Stimulated activated CD4-positive, alpha-beta T cell treated with anti-CD3 and anti-CD28 coated beads, TNF-alpha, amount 100 ng/mL, for 4 hours (primary cell): ENCODE results near the gene KLHL13.
"Not testable (repeated sequence)": the region's sequence is repeated elsewhere in the genome, so short reads cannot be mapped to it uniquely, and the experiment has no call there.

Experiments used
- DNase-seq, 3 experiments: peaks; one replicate each; pipeline ENCODE4 v3.0.0-alpha.2; 2020; ENCODE audit warnings: low read depth in 3 of 3

The KLHL13 gene

DNA sequence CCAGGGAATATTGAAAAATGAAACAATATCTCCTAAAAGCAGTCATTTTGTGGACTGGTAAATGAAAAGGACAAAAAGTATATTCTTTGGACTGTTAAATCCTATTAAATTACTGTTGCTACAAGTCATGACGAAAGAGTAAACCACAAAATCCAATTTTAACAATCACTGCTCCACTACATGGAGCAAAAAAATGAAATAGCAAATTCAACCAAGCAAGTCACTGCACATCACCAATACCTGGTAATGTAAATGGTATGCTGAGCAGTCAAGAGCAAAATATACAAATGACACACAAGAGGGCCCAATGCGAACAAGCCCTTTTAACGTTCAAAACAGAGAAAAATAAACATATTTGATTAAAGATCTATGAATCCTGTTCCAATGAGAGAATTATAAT, 126.2 kb downstream of the KLHL13 start:
- no peak for DNase-seq

DNA sequence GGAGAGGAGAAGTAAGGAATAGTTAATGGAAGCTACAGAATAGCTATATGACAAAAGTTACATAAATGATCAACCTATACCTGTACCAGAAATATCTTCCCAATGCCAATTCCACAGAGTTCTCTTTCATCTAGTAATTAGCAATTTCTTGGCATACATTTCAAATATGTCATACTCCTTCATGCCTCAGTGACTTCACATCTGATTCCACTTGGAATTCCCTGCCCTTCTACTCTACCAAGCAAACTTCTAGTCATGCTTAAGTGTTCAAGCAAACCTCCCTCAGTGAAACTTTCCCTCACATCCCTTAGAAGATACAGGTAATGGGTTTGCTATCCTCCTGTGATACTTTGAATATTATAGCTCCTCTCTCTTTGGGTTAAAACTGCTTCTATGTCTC, 127.1 kb downstream of the KLHL13 start:
- DNase-seq: no peak

DNA sequence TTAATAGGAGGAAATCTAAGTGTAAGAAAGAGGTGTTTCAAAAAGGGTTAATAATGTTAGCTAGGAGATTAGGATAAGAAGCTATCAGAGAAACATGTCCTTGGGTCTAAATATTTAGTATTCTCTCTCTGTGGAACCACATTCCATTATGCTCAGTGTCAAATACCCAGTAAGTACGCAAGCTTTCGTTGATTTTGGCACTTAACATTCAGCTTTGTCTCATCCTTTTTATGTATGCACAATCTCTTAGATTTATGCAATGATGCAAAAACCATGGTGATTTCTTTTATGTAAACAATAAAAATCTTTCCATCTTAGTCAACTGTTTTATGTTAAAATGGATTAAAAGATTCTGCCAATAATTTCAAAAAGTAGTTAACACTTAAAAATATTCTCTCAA, 129.2 kb downstream of the KLHL13 start:
- no peak for DNase-seq

DNA sequence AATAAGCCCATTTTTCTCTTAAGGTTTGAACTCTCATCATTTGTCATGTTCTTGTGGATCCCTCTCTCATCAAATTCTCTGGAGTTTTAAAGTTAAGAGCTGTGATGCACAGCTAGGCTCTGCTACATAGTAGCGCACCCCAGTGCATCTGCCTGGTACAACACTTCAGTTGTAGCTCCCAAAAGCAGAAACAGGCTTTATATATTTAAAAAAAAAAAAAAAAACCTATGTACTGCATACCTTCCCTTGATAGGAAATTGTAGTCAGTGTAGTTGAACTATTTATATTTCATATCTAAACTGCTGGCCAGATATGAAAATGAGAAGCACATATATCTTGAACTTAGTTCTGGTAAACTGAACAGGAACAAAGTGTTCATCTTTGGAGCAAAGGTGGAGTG, 131.4 kb downstream of the KLHL13 start:
- no peak for DNase-seq

DNA sequence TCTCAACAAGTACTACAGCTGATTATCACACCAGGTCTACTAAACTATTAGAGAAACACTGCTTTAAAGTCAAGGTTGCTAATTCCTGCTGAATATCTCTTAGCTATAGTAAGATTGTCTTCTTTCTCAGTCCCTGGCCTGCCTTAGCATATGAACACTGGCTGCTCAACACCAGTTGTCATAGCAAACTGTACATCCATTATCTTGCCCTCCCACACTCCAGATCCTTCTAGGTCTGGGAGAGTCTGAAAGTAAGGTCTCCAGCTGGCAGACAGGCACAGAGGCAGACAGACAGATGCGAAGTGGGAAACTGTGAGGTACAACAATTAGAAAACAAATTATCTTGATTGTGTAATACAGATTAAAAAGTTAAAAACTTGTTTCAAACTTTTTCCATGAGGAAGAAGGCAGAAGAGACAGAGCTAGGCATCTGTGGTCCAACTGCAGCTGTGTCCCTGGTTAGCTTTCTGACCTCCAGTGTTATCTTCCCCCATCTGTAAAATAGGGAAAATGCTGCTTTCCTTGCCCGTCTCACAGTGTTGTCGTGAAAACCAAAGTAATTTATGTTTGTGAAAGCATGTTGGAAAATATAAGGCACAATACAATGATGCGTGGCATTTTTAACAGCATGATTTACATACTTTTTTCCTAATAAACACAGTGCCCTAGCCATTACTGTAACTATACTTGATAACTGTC, 133.8 kb downstream of the KLHL13 start:
- DNase-seq: no peak

DNA sequence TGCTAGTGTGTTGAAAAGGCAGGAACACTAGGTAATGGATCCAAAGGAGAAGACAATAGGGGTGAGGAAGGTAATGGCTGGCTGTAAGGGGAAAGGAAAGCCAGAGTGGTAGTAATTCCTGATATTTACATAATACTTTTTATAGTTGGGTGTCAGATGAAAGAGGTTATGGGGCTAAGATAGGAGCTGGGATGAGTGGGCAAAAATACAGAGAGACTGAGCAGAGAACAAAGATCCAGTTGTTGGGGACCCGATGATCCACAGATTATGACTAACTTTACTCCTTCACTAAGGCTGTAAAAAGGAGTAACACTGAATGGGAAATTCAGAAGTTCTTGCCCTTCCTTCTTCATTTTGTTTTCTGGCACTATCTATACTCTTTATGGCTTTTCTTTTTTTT, 138.2 kb downstream of the KLHL13 start:
- no peak for DNase-seq

DNA sequence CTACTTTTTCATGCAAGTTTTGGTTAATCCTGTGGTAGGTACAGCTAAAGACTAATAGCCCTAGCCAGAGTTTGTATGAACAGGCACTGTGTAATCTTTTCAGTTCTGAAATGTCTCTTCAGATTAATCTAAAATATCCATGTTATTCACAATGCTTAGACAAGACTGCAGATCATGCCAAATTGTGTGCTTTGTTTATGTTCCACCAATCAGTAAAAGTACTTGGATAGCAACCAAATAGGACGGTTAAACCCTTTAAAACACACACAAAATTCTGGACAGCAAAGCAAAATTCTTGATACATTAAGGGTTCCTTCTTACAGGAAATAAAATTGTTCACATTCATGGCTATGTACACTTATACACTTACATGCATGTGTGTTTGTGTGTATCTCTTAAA, 139.1 kb downstream of the KLHL13 start:
- DNase-seq: no peak

DNA sequence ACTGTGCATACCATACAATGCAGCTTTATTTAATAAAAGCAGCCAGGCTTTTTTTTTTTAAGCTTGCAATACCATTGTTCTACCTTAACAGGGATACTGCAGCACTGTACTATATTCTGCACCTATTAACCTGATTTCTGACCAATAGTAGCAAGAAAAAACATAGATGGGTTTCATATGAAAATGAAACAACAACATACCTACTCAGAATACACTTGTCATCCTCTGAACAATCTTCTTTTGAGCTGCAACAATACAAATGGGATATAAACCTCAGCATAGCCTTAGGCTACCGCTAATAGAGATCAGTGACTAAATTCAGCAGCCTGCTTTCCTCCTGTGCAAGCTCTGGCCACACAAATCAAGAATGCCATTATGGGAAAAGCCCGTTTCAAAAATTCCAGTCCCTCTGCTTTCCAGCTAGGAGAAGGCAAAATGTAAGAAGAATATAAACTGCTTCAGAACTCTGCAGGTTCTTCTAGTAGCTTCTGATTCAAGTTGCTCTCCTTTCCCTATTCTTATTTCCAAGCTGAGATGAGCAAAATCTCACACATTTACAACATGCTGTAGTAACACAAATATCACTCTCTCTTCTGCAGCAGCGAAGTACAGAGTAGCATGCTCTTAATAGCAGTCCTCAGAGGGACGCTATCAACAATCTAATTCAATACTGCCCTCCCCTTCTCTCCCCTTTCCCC, 143.4 kb downstream of the KLHL13 start:
- DNase-seq: no peak

DNA sequence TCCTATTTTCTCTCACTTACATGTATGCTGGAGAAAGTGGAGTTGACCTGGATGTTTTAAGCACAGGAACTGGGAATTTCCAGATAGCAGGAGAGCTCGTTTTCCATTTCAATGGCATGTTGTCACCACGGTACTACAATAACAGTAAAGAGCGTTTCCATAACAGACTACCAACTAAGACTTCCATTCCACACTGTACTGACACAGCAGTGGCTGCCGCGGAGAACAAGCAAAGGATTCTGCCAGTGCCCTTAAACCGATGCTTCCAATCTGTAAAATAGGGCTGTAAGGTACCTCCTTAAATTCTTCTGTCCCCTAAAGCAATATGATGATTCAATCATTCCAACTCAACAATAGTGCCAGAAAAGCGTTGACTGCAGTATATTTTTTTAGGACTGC, 143.9 kb downstream of the KLHL13 start:
- DNase-seq: no peak

DNA sequence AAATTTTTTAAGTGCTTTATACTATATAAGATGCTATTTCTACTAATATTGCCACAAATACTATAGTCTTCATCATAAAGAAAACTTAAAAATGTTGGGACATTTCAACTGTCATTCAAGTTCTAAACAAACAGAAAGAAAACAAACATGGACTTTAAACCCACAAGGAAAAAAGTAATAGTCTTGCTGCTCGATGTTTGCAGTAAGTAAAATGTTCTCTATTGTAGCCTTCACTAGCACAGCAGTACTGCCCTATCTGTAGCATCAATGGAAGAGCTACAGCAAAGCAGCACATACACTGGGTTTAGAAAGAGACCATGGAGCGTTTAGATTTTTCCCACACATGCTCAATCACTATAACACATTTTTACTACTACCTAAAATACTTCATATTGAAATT, 146.8 kb downstream of the KLHL13 start:
- no peak for DNase-seq

DNA sequence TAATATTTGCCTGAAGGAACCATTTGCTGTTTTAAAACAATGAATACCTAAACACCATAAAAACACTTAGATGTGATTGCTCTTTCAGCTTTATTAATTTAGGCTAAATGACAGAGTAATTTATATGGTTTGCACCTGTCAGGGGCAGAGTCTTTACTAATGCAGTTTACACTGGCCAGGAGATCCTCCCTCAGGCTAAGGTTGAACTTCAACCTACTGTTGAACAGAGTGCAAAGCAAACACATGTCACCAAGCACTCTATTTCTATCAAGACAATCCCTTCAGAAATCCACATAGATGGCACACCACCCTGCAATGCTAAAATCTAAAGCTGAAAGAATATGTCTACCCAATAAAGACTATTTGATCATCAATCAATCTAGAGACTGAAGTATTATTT, 147.3 kb downstream of the KLHL13 start:
- no peak for DNase-seq

DNA sequence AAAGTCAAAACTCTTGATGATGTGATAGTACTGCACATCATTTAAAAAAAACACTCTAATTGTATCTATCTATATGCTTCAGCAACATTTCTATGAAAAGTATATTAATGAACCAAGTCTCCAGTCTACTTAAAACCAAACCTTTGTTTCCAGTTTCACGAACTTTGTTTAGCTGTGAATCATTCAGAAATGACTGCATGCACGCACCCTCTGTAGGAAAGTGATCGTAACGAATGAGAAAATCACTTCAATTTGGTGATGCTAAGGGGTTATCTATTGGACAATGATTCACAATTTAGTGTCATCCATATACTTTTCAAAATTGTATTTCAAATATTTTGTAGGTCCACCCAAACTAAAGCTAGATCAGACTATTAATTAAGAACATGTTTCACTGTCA, 157.6 kb downstream of the KLHL13 start:
- no peak for DNase-seq

DNA sequence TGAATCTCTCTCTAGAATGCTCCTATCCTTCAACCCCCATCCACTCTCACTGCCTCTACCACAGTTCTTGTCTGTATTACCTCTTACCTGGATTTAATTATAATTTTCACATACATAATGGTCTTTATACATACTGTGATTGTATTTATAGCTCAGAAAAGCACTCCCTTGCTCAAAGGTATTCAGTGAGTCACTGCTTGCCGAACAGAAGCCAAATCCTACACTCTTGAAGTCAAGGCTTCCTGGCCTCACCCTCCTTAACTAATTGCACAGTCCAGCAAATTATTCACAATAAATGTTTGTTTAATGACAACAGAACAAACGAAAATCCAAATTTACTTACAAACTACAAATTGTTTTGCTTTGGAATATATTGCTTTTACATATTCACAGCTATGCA, 159.5 kb downstream of the KLHL13 start:
- DNase-seq: no peak

DNA sequence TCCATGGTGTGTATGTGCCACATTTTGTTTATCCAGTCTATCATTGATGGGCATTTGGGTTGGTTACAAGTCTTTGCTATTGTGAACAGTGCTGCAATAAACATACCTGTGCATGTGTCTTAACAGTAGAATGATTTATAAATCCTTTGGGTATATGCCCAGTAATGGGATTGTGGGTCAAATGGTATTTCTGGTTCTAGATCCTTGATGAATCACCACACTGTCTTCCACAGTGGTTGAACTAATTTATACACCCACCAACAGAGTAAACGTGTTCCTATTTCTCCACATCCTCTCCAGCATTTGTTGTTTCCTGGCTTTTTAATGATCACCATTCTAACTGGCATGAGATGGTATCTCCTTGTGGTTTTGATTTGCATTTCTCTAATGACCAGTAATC, 177.3 kb downstream of the KLHL13 start:
- DNase-seq: not testable (repeated sequence)

DNA sequence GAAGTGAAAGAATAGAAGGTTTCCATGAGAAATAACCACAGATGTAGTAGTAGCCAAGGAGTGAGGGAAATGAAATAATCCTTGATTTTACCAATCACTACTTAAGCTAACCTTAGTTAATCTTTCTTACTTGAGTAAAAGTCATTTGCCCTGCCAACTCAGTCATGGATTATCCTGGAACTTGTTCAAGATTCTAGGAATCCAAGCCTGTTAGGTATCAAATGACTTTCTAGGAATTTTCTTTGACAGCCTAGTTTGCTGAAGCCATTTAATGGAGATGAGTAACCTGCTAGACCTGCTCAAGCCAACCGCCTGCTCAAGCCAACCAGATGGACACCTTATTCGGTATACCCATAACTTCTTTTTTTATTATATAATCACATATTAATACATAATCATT, 180.5 kb downstream of the KLHL13 start:
- DNase-seq: no peak

DNA sequence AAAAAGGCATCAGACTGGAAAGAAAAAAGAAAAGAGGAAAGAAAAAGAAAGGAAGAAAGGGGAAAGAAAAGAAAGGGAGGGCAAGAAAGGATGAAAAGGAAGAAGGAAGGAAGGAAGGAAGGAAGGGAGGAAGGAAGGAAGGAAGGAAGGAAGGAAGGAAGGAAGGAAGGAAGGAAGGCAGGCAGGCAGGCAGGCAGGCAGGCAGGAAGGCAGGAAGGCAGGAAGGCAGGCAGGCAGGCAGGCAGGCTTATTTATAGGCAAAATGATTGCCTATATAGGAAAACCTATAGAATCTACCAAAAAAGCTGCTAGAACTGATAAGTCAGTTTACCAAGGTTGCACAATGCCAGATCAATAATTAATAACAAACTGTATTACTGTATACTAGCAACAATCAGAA, 186.5 kb downstream of the KLHL13 start:
- DNase-seq: not testable (repeated sequence)

DNA sequence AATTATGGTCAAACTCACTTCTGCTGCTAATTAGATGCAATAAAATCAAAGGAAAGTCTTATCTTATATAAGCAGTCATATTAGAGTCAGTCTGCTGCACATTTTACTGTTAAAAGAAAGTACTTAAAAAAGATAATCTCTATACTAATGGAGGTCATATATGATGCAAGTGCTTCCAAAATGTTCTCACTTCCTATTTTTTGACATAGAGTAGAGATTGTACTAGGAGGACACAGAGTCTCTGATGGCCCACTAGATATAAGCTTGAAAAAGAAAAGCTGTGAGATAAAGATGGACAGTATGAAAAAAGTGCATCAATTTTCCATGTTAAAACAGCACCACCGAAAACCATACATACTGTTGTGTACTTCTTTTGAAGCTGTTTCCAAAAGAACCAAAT, 196.9 kb downstream of the KLHL13 start:
- no peak for DNase-seq

DNA sequence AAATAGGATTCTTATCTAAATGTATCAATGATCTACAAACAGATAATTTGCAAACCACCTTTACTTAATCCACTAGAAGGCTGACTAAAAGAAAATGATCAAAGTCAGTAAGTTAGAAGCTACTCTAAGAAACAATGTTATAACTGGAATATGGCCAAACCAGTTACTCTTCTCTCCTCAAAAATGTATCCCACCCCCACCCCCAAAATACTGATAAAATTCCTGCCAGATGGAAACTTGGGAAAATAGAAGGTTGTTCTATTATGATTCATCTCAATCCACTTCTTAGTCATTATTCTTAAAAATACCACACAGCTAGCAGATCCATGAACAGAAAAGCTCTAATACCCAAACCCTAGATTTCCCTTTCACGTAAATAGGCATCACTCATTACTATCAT, 206.4 kb downstream of the KLHL13 start:
- no peak for DNase-seq

DNA sequence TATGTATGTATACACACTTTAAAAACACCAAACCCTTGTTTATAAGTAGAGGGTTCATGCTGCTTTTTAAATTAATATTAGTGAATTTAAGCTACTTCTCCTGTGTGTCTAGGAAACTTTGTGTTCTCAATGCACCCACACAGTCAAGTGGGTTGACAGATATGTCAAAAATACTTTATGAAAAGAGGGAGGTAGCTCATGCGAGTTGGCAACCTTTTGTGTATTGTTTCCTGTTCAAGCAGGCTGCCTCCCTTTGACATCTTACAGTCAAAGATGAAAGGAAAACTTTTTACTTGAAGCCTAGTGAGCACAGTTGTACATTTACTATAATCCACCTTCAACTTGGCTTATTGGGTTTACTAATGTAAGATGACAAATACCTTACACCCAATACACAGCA, 218.4 kb downstream of the KLHL13 start:
- no peak for DNase-seq

DNA sequence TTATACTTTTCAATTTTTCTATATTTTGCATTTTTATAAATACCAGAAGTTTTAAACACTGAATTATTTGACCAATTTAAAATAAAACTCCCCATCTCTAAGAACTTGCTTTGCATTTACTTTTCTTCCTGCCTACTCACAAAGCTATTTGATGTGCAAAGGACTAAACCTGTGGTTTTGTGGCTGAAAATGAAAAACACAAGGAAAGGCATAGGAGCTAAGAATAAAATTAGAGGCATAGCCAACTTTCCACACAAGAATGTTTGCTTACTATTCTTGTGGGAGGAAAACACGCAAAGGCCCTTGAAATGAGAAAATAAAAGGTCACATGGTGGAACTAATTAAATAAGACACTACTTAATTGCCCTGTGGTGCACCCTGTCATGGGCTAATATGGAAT, 221.2 kb downstream of the KLHL13 start:
- DNase-seq: no peak

DNA sequence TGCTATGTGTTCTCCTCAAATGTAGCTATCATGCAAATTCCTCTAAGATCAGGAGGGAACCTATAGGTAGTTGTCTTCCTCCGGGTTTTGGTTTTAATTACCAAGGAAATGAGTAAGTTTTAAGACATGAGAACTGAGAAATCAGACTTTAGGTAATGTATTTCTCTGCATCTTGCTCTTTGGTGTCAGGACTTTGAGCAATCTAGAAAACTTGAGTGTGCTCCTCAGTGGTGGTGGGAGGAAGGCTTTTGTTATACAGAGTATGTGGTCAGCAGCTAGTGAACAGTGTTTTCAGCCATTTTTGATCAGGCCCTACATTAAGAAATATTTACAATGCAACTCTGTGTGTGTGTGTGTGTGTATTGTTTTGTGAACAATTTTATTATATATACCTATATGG, 224.1 kb downstream of the KLHL13 start:
- no peak for DNase-seq

DNA sequence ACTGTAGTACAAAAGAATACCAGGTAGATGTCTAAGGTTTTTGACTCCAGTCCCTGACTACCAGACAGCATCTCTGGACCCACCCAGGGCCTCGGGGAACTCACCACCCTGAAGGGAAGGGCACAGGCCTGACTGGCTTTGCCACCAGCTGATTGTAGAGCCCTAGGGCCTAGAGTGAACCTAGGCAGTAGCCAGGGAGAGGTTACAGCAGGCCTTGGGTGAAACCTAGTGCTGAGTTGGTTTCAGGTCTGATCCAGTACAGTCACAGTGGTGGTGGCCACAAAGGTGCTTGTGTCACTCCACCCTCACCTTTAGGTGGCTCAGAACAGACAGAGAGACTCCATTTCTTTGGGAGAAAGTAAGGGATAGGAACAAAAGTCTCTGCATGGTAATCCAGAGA, 244.8 kb downstream of the KLHL13 start:
- no peak for DNase-seq

DNA sequence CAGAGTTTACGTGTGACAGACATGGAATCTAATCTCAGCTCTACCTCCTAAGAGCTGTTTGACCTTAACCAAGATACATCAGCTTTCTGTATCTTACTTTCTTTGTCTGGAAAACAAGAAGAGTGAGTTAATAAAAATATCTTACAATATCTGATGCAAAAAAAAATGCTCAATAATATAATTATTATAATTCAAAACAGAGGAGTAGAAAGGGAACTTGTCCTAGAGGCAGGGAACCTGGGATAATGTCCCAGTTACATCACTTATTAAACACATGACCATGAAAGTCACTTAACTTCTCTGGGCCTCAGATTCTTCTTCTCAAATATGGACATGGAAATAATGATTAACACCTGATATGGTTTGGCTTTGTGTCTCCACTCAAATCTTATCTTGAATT, 256.1 kb downstream of the KLHL13 start:
- no peak for DNase-seq

DNA sequence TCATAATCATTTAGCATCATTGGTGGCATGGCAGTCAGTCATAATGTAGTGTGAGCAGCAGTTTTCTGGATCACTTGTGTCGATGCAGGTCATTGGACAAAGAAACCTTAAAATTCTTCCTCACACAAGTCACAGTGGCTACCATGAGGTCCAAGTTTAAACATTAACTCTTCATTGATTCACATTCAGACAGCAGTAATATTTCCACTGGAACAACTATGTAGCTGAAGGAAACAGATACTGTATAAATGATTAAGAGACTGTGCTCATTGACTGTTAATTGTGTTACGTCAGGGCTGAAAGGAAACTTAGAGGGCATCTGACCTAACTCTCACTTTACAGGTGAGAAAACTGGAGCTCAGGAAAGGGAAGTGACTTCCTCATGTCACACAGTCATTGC, 261.8 kb downstream of the KLHL13 start:
- no peak for DNase-seq
